H9 (cell line): ENCODE results near the gene SPSB3. TPM values are rescaled to one million over a fixed set of nuclear protein-coding genes. Genes with fewer than 3 reads are reported as not detected.

Experiments
- DNase-seq: peaks from one replicate; pipeline ENCODE4 v3.0.0-alpha.2; 2017
- H2AFZ ChIP-seq: one replicate; pipeline ENCODE4 v1.6.1; 2013; ENCODE audit warnings: mild to moderate bottlenecking, low read length, control low read depth, moderate library complexity
- H2AK5ac ChIP-seq: 2 replicates; pipeline ENCODE4 v1.6.1; 2013; ENCODE audit warnings: low read length, control low read depth, mixed read lengths; ENCODE audit not compliant: insufficient read length
- H2BK120ac ChIP-seq: one replicate; pipeline ENCODE4 v1.6.1; 2013; ENCODE audit warnings: low read depth, mild to moderate bottlenecking, low read length, control low read depth, inconsistent platforms; ENCODE audit not compliant: poor library complexity, severe bottlenecking
- H2BK12ac ChIP-seq: 2 replicates; pipeline ENCODE4 v1.6.1; 2013; ENCODE audit warnings: low read length, control low read depth, mixed read lengths, low read depth; ENCODE audit not compliant: insufficient read length
- H2BK15ac ChIP-seq: 2 replicates; pipeline ENCODE4 v1.6.1; 2013; ENCODE audit warnings: low read depth, low read length, control low read depth
- H2BK20ac ChIP-seq: one replicate; pipeline ENCODE4 v1.6.1; 2013; ENCODE audit warnings: low read depth, mild to moderate bottlenecking, low read length, control low read depth, inconsistent platforms; ENCODE audit not compliant: poor library complexity, severe bottlenecking
- H2BK5ac ChIP-seq: 2 replicates; pipeline ENCODE4 v1.6.1; 2013; ENCODE audit warnings: low read length, control low read depth, mixed read lengths; ENCODE audit not compliant: insufficient read length
- H3K14ac ChIP-seq: 2 replicates; pipeline ENCODE4 v1.6.1; 2013; ENCODE audit warnings: low read length, control low read depth; ENCODE audit not compliant: insufficient read depth
- H3K18ac ChIP-seq: 2 replicates; pipeline ENCODE4 v1.6.1; 2013; ENCODE audit warnings: low read depth, mild to moderate bottlenecking, mixed read lengths, low read length, control low read depth; ENCODE audit not compliant: insufficient read length
- H3K23ac ChIP-seq: 2 replicates; pipeline ENCODE4 v1.6.1; 2013; ENCODE audit warnings: low read length, control low read depth, mixed read lengths, low read depth; ENCODE audit not compliant: insufficient read length
- H3K23me2 ChIP-seq: 2 replicates; pipeline ENCODE4 v1.6.1; 2013; ENCODE audit warnings: low read depth, mild to moderate bottlenecking, mixed read lengths, low read length, control low read depth; ENCODE audit not compliant: insufficient read length, poor library complexity, severe bottlenecking
- H3K27ac ChIP-seq: 2 replicates; pipeline ENCODE4 v1.5.1; 2013; ENCODE audit warnings: low read length, control low read depth, mixed read lengths, low read depth; ENCODE audit not compliant: insufficient read length
- H3K27me3 ChIP-seq: 2 replicates; pipeline ENCODE4 v1.6.1; 2013; ENCODE audit warnings: low read length, control low read depth, inconsistent platforms; ENCODE audit not compliant: insufficient read depth
- H3K4ac ChIP-seq: 2 replicates; pipeline ENCODE4 v1.6.1; 2013; ENCODE audit warnings: low read depth, mild to moderate bottlenecking, control low read depth, inconsistent platforms, low read length, moderate library complexity
- H3K4me1 ChIP-seq: 2 replicates; pipeline ENCODE4 v1.6.1; 2013; ENCODE audit warnings: low read length, control low read depth, inconsistent platforms; ENCODE audit not compliant: insufficient read depth
- H3K4me2 ChIP-seq: 2 replicates; pipeline ENCODE4 v1.6.1; 2013; ENCODE audit warnings: low read length, control low read depth, mixed read lengths; ENCODE audit not compliant: insufficient read length, insufficient read depth
- H3K56ac ChIP-seq: 2 replicates; pipeline ENCODE4 v1.6.1; 2013; ENCODE audit warnings: low read depth, mild to moderate bottlenecking, mixed read lengths, low read length, control low read depth; ENCODE audit not compliant: insufficient read length
- H3K79me1 ChIP-seq: 2 replicates; pipeline ENCODE4 v1.6.1; 2013; ENCODE audit warnings: low read depth, mild to moderate bottlenecking, moderate library complexity, low read length, control low read depth, inconsistent platforms; ENCODE audit not compliant: insufficient read depth, poor library complexity, severe bottlenecking
- H3K79me2 ChIP-seq: 2 replicates; pipeline ENCODE4 v1.6.1; 2013; ENCODE audit warnings: low read length, control low read depth, inconsistent platforms; ENCODE audit not compliant: insufficient read depth
- H3K9ac ChIP-seq: 2 replicates; pipeline ENCODE4 v1.6.1; 2013; ENCODE audit warnings: low read length, control low read depth, mixed read lengths; ENCODE audit not compliant: insufficient read length; ENCODE audit errors: extremely low read depth
- H3K9me3 ChIP-seq: one replicate; pipeline ENCODE4 v1.6.1; 2013; ENCODE audit warnings: low read depth, low read length, inconsistent platforms; ENCODE audit not compliant: control insufficient read depth
- H3T11ph ChIP-seq: one replicate; pipeline ENCODE4 v1.6.1; 2013; ENCODE audit warnings: mild to moderate bottlenecking, low read length, control low read depth, inconsistent platforms
- H4K20me1 ChIP-seq: one replicate; pipeline ENCODE4 v1.6.1; 2013; ENCODE audit not compliant: control insufficient read depth, insufficient read length, insufficient read depth
- H4K5ac ChIP-seq: 2 replicates; pipeline ENCODE4 v1.6.1; 2013; ENCODE audit warnings: low read depth, mild to moderate bottlenecking, mixed read lengths, low read length, control low read depth; ENCODE audit not compliant: insufficient read length
- H4K8ac ChIP-seq: replicated peaks from 2 replicates; pipeline ENCODE4 v1.6.1; 2013; ENCODE audit warnings: low read length, control low read depth, mixed read lengths, low read depth; ENCODE audit not compliant: insufficient read length
- H4K91ac ChIP-seq: 2 replicates; pipeline ENCODE4 v1.6.1; 2013; ENCODE audit warnings: low read depth, mild to moderate bottlenecking, moderate library complexity, mixed read lengths, low read length, control low read depth; ENCODE audit not compliant: insufficient read length
- H3K27ac Mint-ChIP-seq, 3 experiments: 2 replicates in 2 of 3; 3 replicates in 1 of 3; pipeline ENCODE4 v1.8.0; 2020 to 2021; ENCODE audit warnings: mixed read lengths in 3 of 3, mild to moderate bottlenecking in 1 of 3, moderate library complexity in 1 of 3
- H3K27me3 Mint-ChIP-seq: 2 replicates; pipeline ENCODE4 v1.8.0; 2021; ENCODE audit warnings: low read depth, mild to moderate bottlenecking, moderate library complexity, mixed read lengths
- H3K36me3 Mint-ChIP-seq, 3 experiments: 2 replicates in 2 of 3; 3 replicates in 1 of 3; pipeline ENCODE4 v1.8.0; 2020 to 2021; ENCODE audit warnings: low read depth in 3 of 3, mixed read lengths in 3 of 3; ENCODE audit not compliant: insufficient read depth in 1 of 3
- H3K4me1 Mint-ChIP-seq, 2 experiments: 2 replicates each; pipeline ENCODE4 v1.8.0; 2020; ENCODE audit warnings: mixed read lengths in 2 of 2
- H3K4me3 Mint-ChIP-seq, 2 experiments: 2 replicates in 1 of 2; 3 replicates in 1 of 2; pipeline ENCODE4 v1.8.0; 2020 to 2021; ENCODE audit warnings: mild to moderate bottlenecking in 2 of 2, mixed read lengths in 2 of 2, moderate library complexity in 1 of 2
- H3K9me3 Mint-ChIP-seq, 2 experiments: 2 replicates in 1 of 2; 3 replicates in 1 of 2; pipeline ENCODE4 v1.8.0; 2020; ENCODE audit warnings: mild to moderate bottlenecking in 2 of 2, mixed read lengths in 2 of 2, moderate library complexity in 1 of 2
- WGBS: extraction: QIAGEN DNeasy Blood & Tissue Kit; methylation state at CpG from one replicate; pipeline ENCODE4 v1.1.7; 2013; ENCODE audit warnings: missing lambda C conversion rate, low lambda C conversion rate, mixed read lengths; ENCODE audit not compliant: insufficient read length; ENCODE audit errors: extremely low coverage; 5-methylcytosine and 5-hydroxymethylcytosine counted together
- total RNA-seq: library from RNA; stranded (reverse); gene quantifications from 2 replicates; pipeline ENCODE4 v1.2.1, GENCODE V29; 2021
- TF ChIP-seq, protein P1 (sequence below): fragments of 200-600 bp; sonication (generic); conservative IDR thresholded peaks from 3 replicates; pipeline ENCODE4 v1.8.0; 2021; ENCODE audit warnings: antibody characterized with exemption, mild to moderate bottlenecking

Gene SPSB3
- total RNA-seq, 1 experiment from 2014 or later, result 19.9 TPM

DNA sequence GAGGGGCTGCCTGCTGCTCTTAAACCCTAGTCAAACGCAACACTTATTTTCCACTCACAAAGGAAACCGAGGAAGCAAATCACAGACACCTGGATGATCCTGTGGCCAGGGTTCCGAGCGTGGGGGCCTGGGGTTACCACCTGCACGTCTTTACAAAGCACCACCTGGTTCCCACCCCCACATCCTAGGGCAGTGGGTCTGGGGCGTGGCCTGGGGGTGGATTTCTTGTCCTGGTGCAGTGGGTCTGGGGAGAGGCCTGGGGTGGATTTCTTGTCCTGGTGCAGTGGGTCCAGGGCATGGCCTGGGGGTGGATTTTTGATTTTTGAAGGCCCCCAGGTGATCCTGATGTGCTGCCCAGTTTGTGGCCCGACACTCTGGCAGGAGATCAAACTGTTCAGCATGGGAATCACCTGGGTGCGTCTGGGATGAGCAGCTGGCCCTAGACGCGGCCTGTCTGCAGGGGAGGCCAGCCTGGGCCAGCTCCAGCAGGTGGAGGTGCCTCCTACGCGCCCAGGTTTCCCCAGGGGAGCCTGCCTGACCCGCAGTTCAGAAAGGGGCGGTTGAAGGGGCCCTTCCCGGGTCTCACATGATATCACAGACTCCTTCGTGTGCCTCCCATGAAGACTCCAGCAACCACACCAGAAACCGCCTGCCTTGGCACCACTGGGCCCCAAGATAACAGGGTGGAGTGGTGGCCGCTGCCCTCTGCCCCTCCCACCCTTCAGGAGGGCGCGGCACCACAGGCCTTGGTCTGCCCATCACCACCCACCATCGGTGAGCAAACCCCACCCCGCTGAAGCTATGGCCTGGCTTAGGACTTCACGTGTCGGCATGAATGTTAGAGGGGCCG lies 38.0 kb upstream of the SPSB3 start:
- H4K91ac ChIP-seq, result no peak overlapping the region
- no peaks in the 10 kb centered on the region for H3K9me3 ChIP-seq
- H2BK12ac ChIP-seq, result no peak overlapping the region
- no peak overlapping the region for H3K27ac Mint-ChIP-seq
- no CpG with 5 or more reads among the region's 25 CpGs for WGBS
- no peak overlapping the region for H3K4me2 ChIP-seq
- no peak overlapping the region for H2BK5ac ChIP-seq
- H3K23ac ChIP-seq, result no peak overlapping the region
- no peak overlapping the region for H3T11ph ChIP-seq
- peaks cover 2 to 13% (median 8%) of the 10 kb centered on the region in 3 experiments for H3K36me3 Mint-ChIP-seq
- no peak overlapping the region for H3K18ac ChIP-seq
- H3K9ac ChIP-seq, result no peak overlapping the region
- no peak overlapping the region for H3K56ac ChIP-seq
- H3K27me3 Mint-ChIP-seq, result peaks cover 2% of the 10 kb centered on the region
- TF ChIP-seq, protein P1, sequence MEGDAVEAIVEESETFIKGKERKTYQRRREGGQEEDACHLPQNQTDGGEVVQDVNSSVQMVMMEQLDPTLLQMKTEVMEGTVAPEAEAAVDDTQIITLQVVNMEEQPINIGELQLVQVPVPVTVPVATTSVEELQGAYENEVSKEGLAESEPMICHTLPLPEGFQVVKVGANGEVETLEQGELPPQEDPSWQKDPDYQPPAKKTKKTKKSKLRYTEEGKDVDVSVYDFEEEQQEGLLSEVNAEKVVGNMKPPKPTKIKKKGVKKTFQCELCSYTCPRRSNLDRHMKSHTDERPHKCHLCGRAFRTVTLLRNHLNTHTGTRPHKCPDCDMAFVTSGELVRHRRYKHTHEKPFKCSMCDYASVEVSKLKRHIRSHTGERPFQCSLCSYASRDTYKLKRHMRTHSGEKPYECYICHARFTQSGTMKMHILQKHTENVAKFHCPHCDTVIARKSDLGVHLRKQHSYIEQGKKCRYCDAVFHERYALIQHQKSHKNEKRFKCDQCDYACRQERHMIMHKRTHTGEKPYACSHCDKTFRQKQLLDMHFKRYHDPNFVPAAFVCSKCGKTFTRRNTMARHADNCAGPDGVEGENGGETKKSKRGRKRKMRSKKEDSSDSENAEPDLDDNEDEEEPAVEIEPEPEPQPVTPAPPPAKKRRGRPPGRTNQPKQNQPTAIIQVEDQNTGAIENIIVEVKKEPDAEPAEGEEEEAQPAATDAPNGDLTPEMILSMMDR, result no peak
- H3K4me1 Mint-ChIP-seq, result no peaks in the 10 kb centered on the region
- no peaks in the 10 kb centered on the region for H3K79me2 ChIP-seq
- no peak overlapping the region for H2BK20ac ChIP-seq
- no peaks in the 10 kb centered on the region for H3K4me1 ChIP-seq
- H3K79me1 ChIP-seq, result peaks cover 1% of the 10 kb centered on the region
- no peak overlapping the region for H2AFZ ChIP-seq
- H3K14ac ChIP-seq, result no peak overlapping the region
- H3K23me2 ChIP-seq, result no peaks in the 10 kb centered on the region
- DNase-seq, result no peak
- no peaks in the 10 kb centered on the region for H4K20me1 ChIP-seq
- H3K4me3 Mint-ChIP-seq, result no peak overlapping the region
- no peak overlapping the region for H3K27ac ChIP-seq
- H4K5ac ChIP-seq, result no peak overlapping the region
- no peaks in the 10 kb centered on the region for H3K27me3 ChIP-seq
- H2AK5ac ChIP-seq, result no peak overlapping the region
- no peaks in the 10 kb centered on the region for H3K9me3 Mint-ChIP-seq
- no peak overlapping the region for H3K4ac ChIP-seq
- H4K8ac ChIP-seq, result no peak overlapping the region
- no peak overlapping the region for H2BK15ac ChIP-seq
- no peak overlapping the region for H2BK120ac ChIP-seq
